HG02642 (cell line): Measurements from ENCODE around the gene CARD19.

ENCODE experiments used
- ATAC-seq: cut with Tn5 transposase; IDR thresholded peaks from one replicate; pipeline ENCODE4 v1.9.1; 2021; ENCODE audit warnings: mild to moderate bottlenecking; ENCODE audit not compliant: unreplicated experiment, poor library complexity

The CARD19 gene

DNA sequence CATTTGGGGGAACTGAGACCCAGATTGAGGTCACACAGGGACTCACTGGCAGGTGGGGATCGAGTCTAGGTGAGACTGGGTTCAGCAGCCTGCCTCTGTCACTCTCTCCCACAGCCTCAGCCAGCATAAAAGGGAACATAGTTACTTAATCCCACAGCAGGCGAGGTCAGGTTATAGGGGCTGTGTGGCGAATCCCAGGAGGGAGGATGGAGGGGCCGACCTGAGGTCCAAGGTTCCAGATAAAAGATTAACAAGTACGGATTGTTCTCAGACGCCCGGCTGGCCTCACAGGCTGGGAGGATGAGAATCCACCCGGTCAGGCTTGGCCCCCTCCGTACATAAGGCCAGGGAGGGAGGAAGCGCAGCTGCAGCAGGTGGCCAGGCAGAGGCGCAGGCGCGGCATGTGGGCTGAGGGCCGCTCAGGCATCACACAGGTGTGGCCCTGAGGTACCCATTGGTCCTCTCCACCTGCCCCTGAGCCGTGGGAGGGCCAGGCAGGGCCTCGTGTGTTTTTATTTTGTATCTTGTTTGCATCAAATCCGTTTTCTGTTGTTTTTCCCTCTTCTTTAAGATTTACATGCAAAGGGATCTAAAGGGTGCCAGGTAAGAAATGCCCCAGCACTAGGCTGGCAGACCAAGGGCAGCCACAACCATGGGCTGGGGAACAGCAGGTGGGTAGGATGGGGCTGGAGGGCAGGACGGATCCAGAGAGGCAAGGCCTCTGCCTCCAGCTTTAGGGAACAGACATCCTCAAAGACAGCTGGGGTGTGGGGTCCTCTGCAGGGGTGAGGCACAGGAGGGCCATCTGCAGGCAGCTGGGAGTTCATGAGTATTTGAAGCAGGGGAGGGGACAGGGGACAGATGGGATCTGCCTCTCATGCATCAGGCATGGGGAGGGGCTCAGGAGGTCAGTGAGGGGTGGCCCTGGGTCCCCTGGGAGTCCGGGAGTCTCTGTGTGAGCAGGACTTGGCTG is 33.9 kb upstream of the CARD19 start:
- peak; percentile 41 for ATAC-seq

DNA sequence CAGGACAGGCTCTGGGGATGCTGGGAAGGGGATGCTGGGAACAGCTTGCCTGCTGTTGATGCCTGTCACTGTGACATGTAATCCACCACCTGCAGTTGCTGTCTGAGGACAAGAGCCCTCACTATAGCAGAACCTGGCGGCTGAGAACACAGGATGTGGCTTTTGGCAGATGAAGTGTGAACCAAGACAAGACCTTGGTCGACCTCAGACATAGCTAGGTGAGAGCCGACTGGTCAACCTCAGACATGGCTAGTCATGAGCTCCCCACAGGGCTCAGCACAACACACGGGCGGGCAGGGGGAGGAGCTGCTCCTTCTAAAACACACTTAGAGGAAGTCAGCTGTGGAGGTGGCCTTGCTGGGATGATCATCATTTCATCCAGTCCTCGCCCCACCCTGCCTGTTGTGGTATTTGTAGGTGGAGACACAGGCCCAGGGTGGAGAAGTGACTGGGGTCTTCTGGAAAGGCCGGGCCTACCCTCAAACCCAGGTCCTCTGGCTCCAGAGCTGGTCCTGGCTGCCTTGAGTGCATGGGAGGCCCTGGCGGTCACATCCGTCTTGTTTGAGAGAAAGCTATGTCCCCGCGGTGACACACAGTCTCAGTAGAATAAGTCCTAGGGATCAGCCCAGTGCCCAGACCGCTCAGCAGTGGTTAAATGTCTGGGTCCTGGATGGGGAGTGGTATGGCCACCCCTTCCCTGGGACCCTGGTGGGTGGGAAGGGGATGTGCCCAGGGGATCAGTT is 31.5 kb upstream of the CARD19 start:
- ATAC-seq = peak; percentile 85

DNA sequence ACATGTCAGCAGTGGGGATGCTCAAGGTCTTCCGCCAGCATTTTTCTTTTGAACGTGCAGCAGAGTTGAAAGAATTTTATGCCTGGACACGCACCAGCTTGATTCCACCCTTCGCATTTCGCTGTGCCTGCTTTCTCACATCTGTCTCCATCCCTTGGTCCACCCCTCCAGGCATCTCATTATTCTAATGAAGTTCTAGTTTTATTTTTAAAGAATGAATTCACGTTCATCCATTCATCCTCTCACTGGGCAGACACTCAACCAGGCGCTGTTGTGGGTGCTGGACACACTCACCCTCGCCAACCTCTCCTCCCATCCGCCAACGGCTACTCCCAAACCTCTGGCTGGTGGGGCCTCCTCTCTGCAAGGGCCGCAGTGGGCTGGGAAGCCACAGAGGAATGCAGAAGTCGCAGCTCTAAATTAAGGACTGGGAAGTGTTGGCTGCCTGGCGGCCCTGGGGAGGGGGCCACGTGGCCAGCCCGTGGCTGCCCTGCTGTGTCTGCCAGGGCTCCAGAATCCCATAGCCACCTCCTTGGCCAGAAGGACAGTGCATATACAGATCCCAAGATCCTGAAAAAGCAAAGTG is 30.8 kb upstream of the CARD19 start:
- no peak for ATAC-seq

DNA sequence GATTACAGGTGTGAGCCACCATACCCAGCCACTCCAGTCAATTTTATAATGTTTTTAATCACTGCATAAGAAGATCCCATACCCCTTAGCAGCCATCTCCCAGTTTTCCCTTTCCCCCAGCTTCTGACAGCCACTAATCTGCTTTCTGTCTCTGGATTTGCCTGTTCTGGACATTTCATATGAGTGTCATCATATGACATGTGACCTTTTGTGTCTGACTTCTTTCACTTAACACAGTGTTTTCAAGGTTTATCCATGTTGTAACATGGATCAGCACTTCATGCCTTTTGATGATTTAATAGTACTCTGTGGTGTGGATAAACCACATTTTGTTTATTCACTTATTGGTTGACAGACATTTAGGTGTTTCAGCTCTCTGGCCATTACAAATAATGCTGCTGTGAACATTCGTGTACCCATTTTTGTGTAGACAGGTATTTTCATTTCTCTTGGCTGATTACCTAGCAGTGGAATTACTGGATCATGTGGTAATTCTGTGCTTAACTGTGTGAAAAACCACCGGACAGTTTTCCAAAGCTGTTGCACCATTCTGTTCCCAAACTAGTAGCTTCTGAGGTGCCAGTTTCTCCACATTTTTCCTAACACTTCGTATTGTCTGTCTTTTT is 28.9 kb upstream of the CARD19 start:
- ATAC-seq = no peak

GRCh38 chr9:93068956-93069355 is 27.1 kb upstream of the CARD19 start:
- no peak for ATAC-seq

GRCh38 chr9:93071464-93071863 is 24.6 kb upstream of the CARD19 start:
- ATAC-seq = no peak

- no peak for ATAC-seq
Measured at GRCh38 chr9:93072383-93072795, 23.6 kb upstream of the CARD19 start.

DNA sequence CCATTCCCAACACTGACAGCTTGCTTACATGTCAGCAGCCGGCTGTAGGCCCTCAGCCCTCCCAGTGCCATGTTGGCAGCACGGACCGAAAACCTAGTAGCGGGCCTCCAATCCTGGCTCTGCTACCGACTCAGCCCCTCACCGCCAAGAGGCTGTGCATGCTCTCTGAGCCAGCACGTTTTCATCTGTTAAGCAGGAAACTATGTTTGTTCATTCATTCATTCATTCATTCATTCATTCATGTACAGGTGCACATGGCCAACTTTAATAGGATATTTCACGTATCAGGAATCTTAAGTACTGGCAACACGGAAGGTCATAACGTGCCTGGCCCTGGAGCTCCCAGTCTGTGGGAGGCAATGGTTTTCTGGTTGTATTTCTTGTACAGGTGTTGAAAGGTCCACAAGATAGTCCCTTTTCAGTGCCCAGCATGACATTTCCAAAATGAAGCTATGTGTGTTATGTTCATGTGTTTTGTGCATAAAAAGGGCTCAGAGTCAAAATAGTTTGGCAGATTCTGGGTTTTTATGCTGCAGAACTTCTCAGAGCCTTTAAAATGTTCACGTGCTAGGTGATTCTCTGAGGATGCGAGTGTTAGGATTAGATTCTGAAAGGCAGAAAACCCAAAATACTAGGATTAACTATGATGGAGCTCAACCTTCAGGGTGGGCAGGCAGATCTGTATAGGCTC is 19.8 kb upstream of the CARD19 start:
- no peak for ATAC-seq

DNA sequence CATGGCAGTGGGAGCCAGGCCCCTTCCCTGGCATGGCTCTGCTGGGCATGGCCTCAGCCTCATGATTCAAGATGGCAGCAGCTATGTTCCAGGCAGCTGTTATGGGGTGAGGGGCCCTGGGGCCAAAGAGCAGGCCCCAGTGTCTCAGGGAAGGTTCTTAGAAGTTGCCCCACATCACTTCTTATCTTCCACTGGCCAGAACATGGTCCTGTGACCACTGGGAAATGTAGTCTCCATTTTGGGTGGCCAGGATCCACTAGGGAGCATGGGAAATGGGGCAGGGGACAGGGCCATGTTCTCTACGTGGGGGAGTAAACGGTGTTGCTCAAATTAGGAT is 19.3 kb upstream of the CARD19 start:
- ATAC-seq = no peak

DNA sequence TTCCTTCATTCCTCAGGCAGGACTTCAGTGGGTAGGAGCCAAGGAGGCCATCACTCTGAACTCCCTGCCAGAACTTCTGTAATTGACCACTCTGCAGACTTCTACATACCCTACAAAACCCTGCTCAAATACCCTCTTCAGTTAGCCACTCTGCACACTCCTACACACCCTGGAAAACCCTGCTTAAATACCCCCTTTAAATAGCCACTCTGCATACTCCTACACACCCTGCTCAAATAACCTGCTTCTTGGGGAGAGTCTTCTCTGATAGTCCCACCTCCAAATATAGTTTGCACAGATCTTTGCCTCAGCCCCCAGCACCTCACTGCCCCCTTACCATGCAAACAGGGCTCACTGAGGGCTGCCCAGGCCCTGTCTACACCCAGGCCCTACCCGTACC is 18.6 kb upstream of the CARD19 start:
- no peak for ATAC-seq

DNA sequence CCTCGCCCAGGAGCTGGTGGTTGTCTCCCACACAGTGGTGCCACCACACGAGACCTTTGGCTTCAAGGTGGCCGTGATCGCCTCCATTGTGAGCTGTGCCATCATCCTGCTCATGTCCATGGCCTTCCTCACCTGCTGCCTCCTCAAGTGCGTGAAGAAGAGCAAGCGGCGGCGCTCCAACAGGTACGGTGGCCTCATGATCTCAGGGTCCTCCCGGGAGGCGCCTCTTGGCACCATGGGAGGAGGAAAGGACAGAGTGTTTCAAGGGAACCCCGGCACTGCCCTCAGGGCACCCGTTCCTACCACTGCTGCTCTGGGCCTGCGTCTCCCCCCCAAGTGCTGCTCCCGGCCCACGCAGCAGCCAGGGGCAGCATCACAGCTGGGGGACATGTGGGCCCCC is 18.2 kb upstream of the CARD19 start:
- no peak for ATAC-seq

DNA sequence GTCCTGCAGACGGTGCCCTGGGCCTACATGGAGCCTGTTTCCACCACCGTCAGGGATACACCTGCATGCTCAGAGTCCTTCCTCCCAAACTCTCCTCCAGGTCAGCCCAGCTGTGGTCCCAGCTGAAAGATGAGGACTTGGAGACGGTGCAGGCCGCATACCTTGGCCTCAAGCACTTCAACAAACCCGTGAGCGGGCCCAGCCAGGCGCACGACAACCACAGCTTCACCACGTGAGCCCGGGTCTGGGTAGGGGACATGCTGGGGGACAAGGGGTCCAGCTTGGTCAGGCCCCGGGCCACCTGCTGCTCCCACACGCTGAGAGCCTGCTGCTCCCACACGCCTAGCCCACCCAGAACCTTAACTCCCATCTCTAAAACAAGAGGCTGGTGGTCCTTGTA is 16.6 kb upstream of the CARD19 start:
- no peak for ATAC-seq

DNA sequence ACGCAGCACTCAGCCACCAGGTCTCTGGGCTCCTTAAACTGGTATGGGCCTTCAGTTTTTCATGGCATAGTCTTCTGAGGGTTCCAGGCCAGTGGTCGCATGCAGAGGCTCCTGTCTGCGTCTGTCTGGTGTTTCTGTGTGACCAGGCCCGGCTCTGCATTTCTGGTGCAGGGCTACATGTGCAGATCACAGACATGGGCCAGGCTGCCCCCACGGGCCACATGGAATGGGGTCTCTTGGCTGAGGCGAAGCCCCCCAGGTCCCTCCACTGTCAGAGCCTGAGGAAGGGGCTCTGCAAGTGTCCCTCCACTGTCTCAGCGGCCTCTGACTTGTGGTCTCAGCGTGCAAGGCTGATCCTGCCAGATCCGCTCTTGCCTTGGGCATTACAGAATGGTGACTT is 15.6 kb upstream of the CARD19 start:
- no peak for ATAC-seq

- no peak for ATAC-seq
Measured at GRCh38 chr9:93081081-93081529, 14.9 kb upstream of the CARD19 start.

DNA sequence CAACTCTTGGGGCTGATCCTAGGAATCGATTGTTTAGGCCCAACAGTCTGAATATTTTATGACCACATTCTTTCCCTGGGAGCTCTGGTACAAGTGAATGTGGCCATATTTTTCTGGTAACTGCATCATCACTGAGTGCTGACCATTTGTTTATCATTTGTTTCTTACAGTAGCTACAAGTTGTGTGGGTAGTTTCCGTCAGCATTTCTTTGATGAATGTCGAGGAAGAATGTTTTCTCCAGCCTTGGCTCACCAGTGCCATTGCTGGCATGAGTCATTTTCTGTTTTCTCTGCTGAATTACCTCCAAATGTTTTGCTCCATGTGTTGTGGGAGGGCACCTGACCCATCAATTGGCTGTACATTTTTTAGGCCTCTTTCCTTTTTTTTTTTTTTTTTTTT is 14.1 kb upstream of the CARD19 start:
- no peak for ATAC-seq

GRCh38 chr9:93082841-93083411 is 13.1 kb upstream of the CARD19 start:
- ATAC-seq = no peak

GRCh38 chr9:93083592-93084470 is 12.2 kb upstream of the CARD19 start:
- ATAC-seq = no peak

DNA sequence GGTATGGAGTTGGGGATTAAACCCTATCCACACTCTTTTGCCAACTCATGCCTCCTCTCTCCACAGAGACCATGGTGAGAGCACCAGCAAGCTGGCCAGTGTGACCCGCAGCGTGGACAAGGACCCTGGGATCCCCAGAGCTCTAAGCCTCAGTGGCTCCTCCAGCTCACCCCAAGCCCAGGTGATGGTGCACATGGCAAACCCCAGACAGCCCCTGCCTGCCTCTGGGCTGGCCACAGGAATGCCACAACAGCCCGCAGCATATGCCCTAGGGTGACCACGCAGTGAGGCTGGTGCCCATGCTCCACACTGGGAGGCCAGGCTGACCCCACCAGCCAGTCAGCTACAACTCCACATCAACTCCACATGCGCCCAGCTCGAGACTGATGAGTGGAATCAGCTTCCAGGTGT is 11.5 kb upstream of the CARD19 start:
- no peak for ATAC-seq

DNA sequence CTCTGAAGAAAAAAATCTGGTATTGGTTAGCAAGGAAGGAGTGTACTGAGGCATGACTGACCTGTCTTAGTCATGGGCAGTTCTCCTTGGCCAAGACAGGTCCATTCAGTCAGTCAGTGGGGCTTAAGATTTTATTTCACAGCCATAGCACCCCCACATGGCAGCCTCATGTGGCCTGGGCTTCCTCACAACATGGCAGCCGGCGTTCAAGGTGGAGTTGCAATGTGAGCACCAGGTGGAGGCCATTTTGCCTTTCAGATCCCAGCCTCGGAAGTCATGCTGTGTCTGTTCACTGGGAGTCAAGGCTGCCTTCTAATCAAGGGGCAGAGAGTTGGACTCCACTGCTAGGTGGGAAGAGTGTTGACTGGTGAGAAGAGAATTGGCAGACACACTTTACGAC is 10.3 kb upstream of the CARD19 start:
- ATAC-seq = no peak
